Progenitor cell of endocrine pancreas (in vitro differentiated cells): ENCODE measurements around the gene HSD11B1. TPM values are rescaled to one million over a fixed set of nuclear protein-coding genes. Genes with fewer than 3 reads are reported as not detected.

ENCODE experiments used
- DNase-seq: peaks from one replicate; pipeline ENCODE4 v3.0.0; 2021; ENCODE audit warnings: low spot score; ENCODE audit not compliant: unreplicated experiment
- H3K27ac Mint-ChIP-seq: 2 replicates; pipeline ENCODE4 v1.8.0; 2021; ENCODE audit warnings: mild to moderate bottlenecking, moderate library complexity, mixed read lengths
- H3K27me3 Mint-ChIP-seq: 2 replicates; pipeline ENCODE4 v1.8.0; 2021; ENCODE audit warnings: mixed read lengths
- H3K36me3 Mint-ChIP-seq: 2 replicates; pipeline ENCODE4 v1.8.0; 2022; ENCODE audit warnings: mixed read lengths; ENCODE audit not compliant: insufficient read depth
- H3K4me1 Mint-ChIP-seq: 2 replicates; pipeline ENCODE4 v1.8.0; 2021; ENCODE audit warnings: low read depth, mixed read lengths
- H3K4me3 Mint-ChIP-seq: 2 replicates; pipeline ENCODE4 v1.8.0; 2021; ENCODE audit warnings: low read depth, mild to moderate bottlenecking, moderate library complexity, mixed read lengths
- H3K9me3 Mint-ChIP-seq: 2 replicates; pipeline ENCODE4 v1.8.0; 2021; ENCODE audit warnings: low read depth, mixed read lengths
- CTCF ChIP-seq: fragments of 200-600 bp; sonication (generic); IDR thresholded peaks from one replicate; pipeline ENCODE4 v1.5.0; 2021; ENCODE audit warnings: antibody characterized with exemption, mild to moderate bottlenecking; ENCODE audit not compliant: unreplicated experiment
- total RNA-seq: library from RNA; stranded (reverse); gene quantifications from 2 replicates; pipeline ENCODE4 v1.2.1, GENCODE V29; 2021

The HSD11B1 gene
- total RNA-seq, 1 donor from 2014 or later, result not detected

GRCh38 chr1:209768354-209768774, 63.7 kb downstream of the HSD11B1 start:
- no peak for DNase-seq
- TF ChIP-seq CTCF, result no peak
- H3K4me3 Mint-ChIP-seq, result no peak overlapping the region
- no peaks in the 10 kb centered on the region for H3K4me1 Mint-ChIP-seq
- H3K9me3 Mint-ChIP-seq, result no peaks in the 10 kb centered on the region
- no peaks in the 10 kb centered on the region for H3K36me3 Mint-ChIP-seq
- peaks cover 3% of the 10 kb centered on the region for H3K27me3 Mint-ChIP-seq
- no peak overlapping the region for H3K27ac Mint-ChIP-seq

GRCh38 chr1:209769171-209769904, 64.7 kb downstream of the HSD11B1 start:
- no peaks in the 10 kb centered on the region for H3K9me3 Mint-ChIP-seq
- H3K4me3 Mint-ChIP-seq, result no peak overlapping the region
- no peak for TF ChIP-seq CTCF
- H3K4me1 Mint-ChIP-seq, result no peaks in the 10 kb centered on the region
- no peaks in the 10 kb centered on the region for H3K36me3 Mint-ChIP-seq
- H3K27me3 Mint-ChIP-seq, result peaks cover 2% of the 10 kb centered on the region
- no peak for DNase-seq
- no peak overlapping the region for H3K27ac Mint-ChIP-seq

GRCh38 chr1:209769971-209770370, 65.3 kb downstream of the HSD11B1 start:
- DNase-seq, result no peak
- Mint-ChIP-seq H3K9me3 (no peaks in the 10 kb centered on the region), H3K4me1 (no peaks in the 10 kb centered on the region), H3K27me3 (peaks cover 7% of the 10 kb centered on the region), H3K4me3 (no peak overlapping the region), H3K27ac (no peak overlapping the region), H3K36me3 (no peaks in the 10 kb centered on the region)
- no peak for TF ChIP-seq CTCF

GRCh38 chr1:209770636-209771415, 66.2 kb downstream of the HSD11B1 start:
- Mint-ChIP-seq H3K27me3 (peaks cover 11% of the 10 kb centered on the region), H3K27ac (no peak overlapping the region), H3K9me3 (no peaks in the 10 kb centered on the region), H3K4me1 (no peaks in the 10 kb centered on the region), H3K36me3 (no peaks in the 10 kb centered on the region), H3K4me3 (no peak overlapping the region)
- DNase-seq, result no peak
- TF ChIP-seq CTCF, result no peak

- TF ChIP-seq CTCF, result no peak
- Mint-ChIP-seq H3K27ac (no peak overlapping the region), H3K4me3 (no peak overlapping the region), H3K27me3 (peaks cover 11% of the 10 kb centered on the region), H3K9me3 (no peaks in the 10 kb centered on the region), H3K4me1 (no peaks in the 10 kb centered on the region), H3K36me3 (no peaks in the 10 kb centered on the region)
- no peak for DNase-seq
These were observed 67.5 kb downstream of the HSD11B1 start for GRCh38 chr1:209772126-209772525.
